ENCODE data around the gene POLR1H. TPM values are rescaled to one million over a fixed set of nuclear protein-coding genes. Genes with fewer than 3 reads are reported as not detected.

Gene POLR1H
- total RNA-seq, 1 donor: 20.3 TPM

- peak; percentile 98 for TF ChIP-seq CTCF (IDR thresholded peaks at IDR 0.05; ENCODE audit: insufficient read depth, low read depth, low read length)
- DNase-seq (ENCODE audit: low read depth): peak; percentile 92
- peak overlapping the region; percentile 50 for H3K4me3 ChIP-seq (ENCODE audit: low read depth, low read length)
Measured at GRCh38 chr6:30102970-30103871, 42.2 kb downstream of the POLR1H start.

- H3K4me3 ChIP-seq (ENCODE audit: low read depth, low read length): no peak overlapping the region
- DNase-seq (ENCODE audit: low read depth): no peak
- TF ChIP-seq CTCF (IDR thresholded peaks at IDR 0.05; ENCODE audit: insufficient read depth, low read depth, low read length): no peak
Measured at GRCh38 chr6:30103872-30104179, 42.8 kb downstream of the POLR1H start.

- no peak overlapping the region for H3K4me3 ChIP-seq (ENCODE audit: low read depth, low read length)
- no peak for TF ChIP-seq CTCF (IDR thresholded peaks at IDR 0.05; ENCODE audit: insufficient read depth, low read depth, low read length)
- no peak for DNase-seq (ENCODE audit: low read depth)
Measured at GRCh38 chr6:30104661-30105060, 43.6 kb downstream of the POLR1H start.

GRCh38 chr6:30111266-30111856 lies 50.3 kb downstream of the POLR1H start:
- no peak overlapping the region for H3K4me3 ChIP-seq (ENCODE audit: low read depth, low read length)
- no peak for TF ChIP-seq CTCF (IDR thresholded peaks at IDR 0.05; ENCODE audit: insufficient read depth, low read depth, low read length)
- DNase-seq (ENCODE audit: low read depth): no peak

- no peak overlapping the region for H3K4me3 ChIP-seq (ENCODE audit: low read depth, low read length)
- TF ChIP-seq CTCF (IDR thresholded peaks at IDR 0.05; ENCODE audit: insufficient read depth, low read depth, low read length): no peak
- DNase-seq (ENCODE audit: low read depth): no peak
Measured at GRCh38 chr6:30112402-30112994, 51.4 kb downstream of the POLR1H start.

GRCh38 chr6:30113003-30113759 lies 52.1 kb downstream of the POLR1H start, which contains the start of gene TRIM31:
TRIM31 (minus strand) TSS chr6:30113090; CDS start chr6:30112805, 285 bp downstream.
- TF ChIP-seq CTCF (IDR thresholded peaks at IDR 0.05; ENCODE audit: insufficient read depth, low read depth, low read length): no peak
- no peak within 1 kb of the TSS for H3K4me3 ChIP-seq (ENCODE audit: low read depth, low read length)
- DNase-seq (ENCODE audit: low read depth): no peak
